Measurements from ENCODE around the gene QSOX1.

- TF ChIP-seq CTCF (IDR thresholded peaks at IDR 0.05; ENCODE audit: extremely low read depth in 1 of 2, insufficient read depth in 1 of 2, low read depth in 1 of 2, low read length in 2 of 2) (no peak), EZH2 (IDR thresholded peaks at IDR 0.05; ENCODE audit: borderline replicate concordance, low read depth, low read length, severe bottlenecking) (no peak), POLR2AphosphoS5 (IDR thresholded peaks at IDR 0.05; ENCODE audit: insufficient read depth, low read depth, low read length) (no peak), POLR2A (IDR thresholded peaks at IDR 0.05; ENCODE audit: low read depth, low read length) (no peak)
These were observed 73.4 kb downstream of the QSOX1 start for GRCh38 chr1:180227861-180228647.

All from endothelial cell of umbilical vein (primary cell).